NCI-H2227 treated with DMSO at 0.1 percent for 48 hours (cell line): Measurements from ENCODE around the gene DSTN.

Source experiments
- DNase-seq: peaks from one replicate; lab custom pipeline; 2025; lab: John Stamatoyannopoulos, UW

Gene DSTN

GRCh38 chr20:17612287-17612991, 42.6 kb downstream of the DSTN start:
- no peak for DNase-seq

- DNase-seq: no peak
These were observed 43.1 kb downstream of the DSTN start for GRCh38 chr20:17612992-17613327.

- DNase-seq: no peak
These were observed 43.7 kb downstream of the DSTN start for GRCh38 chr20:17613328-17614175.

- peak; percentile 32 for DNase-seq
These were observed 44.4 kb downstream of the DSTN start for GRCh38 chr20:17614176-17614811.

GRCh38 chr20:17614812-17615644, 45.2 kb downstream of the DSTN start:
- DNase-seq: no peak

- DNase-seq: no peak
These were observed 46.0 kb downstream of the DSTN start for GRCh38 chr20:17615645-17616479.

- no peak for DNase-seq
These were observed 46.8 kb downstream of the DSTN start for GRCh38 chr20:17616480-17617211.

GRCh38 chr20:17617212-17617867, 47.5 kb downstream of the DSTN start:
- no peak for DNase-seq

GRCh38 chr20:17617868-17618672, 48.2 kb downstream of the DSTN start:
- no peak for DNase-seq

- no peak for DNase-seq
These were observed 48.8 kb downstream of the DSTN start for GRCh38 chr20:17618673-17619013.

- no peak for DNase-seq
These were observed 49.6 kb downstream of the DSTN start for GRCh38 chr20:17619351-17620093.

- no peak for DNase-seq
These were observed 50.7 kb downstream of the DSTN start for GRCh38 chr20:17620371-17621228.

GRCh38 chr20:17621229-17621968, 51.5 kb downstream of the DSTN start:
- no peak for DNase-seq

GRCh38 chr20:17622086-17622850, 52.4 kb downstream of the DSTN start:
- DNase-seq: no peak

GRCh38 chr20:17622851-17623508, 53.1 kb downstream of the DSTN start:
- no peak for DNase-seq
